GM12878 (cell line): ENCODE data around the gene GTF2IRD1.
"Not testable (repeated sequence)": the region's sequence is repeated elsewhere in the genome, so short reads cannot be mapped to it uniquely, and the experiment has no call there.

Experiments used
- CTCF ChIP-seq, 3 experiments: IDR thresholded peaks in 2 of 3; conservative IDR thresholded peaks in 1 of 3; 2 replicates each; pipeline ENCODE4 v1.5.1; 2011; ENCODE audit warnings: low read depth in 3 of 3, low read length in 3 of 3, mild to moderate bottlenecking in 3 of 3, control low read depth in 2 of 3, moderate library complexity in 2 of 3, inconsistent platforms in 1 of 3, mixed read lengths in 1 of 3; ENCODE audit not compliant: control insufficient read depth in 2 of 3, insufficient read depth in 1 of 3; ENCODE audit errors: extremely low read depth in 1 of 3
- MYC ChIP-seq: IDR thresholded peaks from 2 replicates; pipeline ENCODE4 v1.6.1; 2011; ENCODE audit warnings: mild to moderate bottlenecking, low read length, moderate library complexity, inconsistent platforms; ENCODE audit not compliant: insufficient read depth, insufficient replicate concordance, insufficient read length, severe bottlenecking
- POLR2A ChIP-seq: IDR thresholded peaks from 2 replicates; pipeline ENCODE4 v1.6.1; 2011; ENCODE audit warnings: low read depth, mild to moderate bottlenecking, low read length
- TF ChIP-seq, protein P1 (sequence below): fragments of 450-650 bp; IDR thresholded peaks from 2 replicates; pipeline ENCODE4 v1.6.1; 2017; ENCODE audit warnings: mild to moderate bottlenecking, moderate library complexity
- TF ChIP-seq, protein P2 (sequence below): IDR thresholded peaks from 2 replicates; pipeline ENCODE4 v1.6.1; 2012; ENCODE audit warnings: low read length, inconsistent platforms

- TF ChIP-seq CTCF (IDR thresholded peaks at IDR 0.05 in 2 of 3, conservative IDR thresholded peaks at IDR 0.05 in 1 of 3; ENCODE audit: control insufficient read depth in 2 of 3, extremely low read depth in 1 of 3, insufficient read depth in 1 of 3, low read depth in 3 of 3, low read length in 3 of 3); MYC; POLR2A: not testable (repeated sequence)
- TF ChIP-seq, protein P1, sequence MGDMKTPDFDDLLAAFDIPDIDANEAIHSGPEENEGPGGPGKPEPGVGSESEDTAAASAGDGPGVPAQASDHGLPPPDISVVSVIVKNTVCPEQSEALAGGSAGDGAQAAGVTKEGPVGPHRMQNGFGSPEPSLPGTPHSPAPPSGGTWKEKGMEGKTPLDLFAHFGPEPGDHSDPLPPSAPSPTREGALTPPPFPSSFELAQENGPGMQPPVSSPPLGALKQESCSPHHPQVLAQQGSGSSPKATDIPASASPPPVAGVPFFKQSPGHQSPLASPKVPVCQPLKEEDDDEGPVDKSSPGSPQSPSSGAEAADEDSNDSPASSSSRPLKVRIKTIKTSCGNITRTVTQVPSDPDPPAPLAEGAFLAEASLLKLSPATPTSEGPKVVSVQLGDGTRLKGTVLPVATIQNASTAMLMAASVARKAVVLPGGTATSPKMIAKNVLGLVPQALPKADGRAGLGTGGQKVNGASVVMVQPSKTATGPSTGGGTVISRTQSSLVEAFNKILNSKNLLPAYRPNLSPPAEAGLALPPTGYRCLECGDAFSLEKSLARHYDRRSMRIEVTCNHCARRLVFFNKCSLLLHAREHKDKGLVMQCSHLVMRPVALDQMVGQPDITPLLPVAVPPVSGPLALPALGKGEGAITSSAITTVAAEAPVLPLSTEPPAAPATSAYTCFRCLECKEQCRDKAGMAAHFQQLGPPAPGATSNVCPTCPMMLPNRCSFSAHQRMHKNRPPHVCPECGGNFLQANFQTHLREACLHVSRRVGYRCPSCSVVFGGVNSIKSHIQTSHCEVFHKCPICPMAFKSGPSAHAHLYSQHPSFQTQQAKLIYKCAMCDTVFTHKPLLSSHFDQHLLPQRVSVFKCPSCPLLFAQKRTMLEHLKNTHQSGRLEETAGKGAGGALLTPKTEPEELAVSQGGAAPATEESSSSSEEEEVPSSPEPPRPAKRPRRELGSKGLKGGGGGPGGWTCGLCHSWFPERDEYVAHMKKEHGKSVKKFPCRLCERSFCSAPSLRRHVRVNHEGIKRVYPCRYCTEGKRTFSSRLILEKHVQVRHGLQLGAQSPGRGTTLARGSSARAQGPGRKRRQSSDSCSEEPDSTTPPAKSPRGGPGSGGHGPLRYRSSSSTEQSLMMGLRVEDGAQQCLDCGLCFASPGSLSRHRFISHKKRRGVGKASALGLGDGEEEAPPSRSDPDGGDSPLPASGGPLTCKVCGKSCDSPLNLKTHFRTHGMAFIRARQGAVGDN: not testable (repeated sequence)
- TF ChIP-seq, protein P2, sequence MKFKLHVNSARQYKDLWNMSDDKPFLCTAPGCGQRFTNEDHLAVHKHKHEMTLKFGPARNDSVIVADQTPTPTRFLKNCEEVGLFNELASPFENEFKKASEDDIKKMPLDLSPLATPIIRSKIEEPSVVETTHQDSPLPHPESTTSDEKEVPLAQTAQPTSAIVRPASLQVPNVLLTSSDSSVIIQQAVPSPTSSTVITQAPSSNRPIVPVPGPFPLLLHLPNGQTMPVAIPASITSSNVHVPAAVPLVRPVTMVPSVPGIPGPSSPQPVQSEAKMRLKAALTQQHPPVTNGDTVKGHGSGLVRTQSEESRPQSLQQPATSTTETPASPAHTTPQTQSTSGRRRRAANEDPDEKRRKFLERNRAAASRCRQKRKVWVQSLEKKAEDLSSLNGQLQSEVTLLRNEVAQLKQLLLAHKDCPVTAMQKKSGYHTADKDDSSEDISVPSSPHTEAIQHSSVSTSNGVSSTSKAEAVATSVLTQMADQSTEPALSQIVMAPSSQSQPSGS: not testable (repeated sequence)
Observed at GRCh38 chr7:74411571-74411970, 42.1 kb upstream of the GTF2IRD1 start.
